HG03064 (cell line): ENCODE results near the gene TOMM70.
"Not testable (repeated sequence)": the region's sequence is repeated elsewhere in the genome, so short reads cannot be mapped to it uniquely, and the experiment has no call there.

ENCODE experiments used
- ATAC-seq: cut with Tn5 transposase; IDR thresholded peaks from one replicate; pipeline ENCODE4 v1.9.1; 2021; ENCODE audit warnings: low read depth; ENCODE audit not compliant: unreplicated experiment

The TOMM70 gene

GRCh38 chr3:100370756-100371155 is 30.1 kb downstream of the TOMM70 start:
- ATAC-seq, result no peak

DNA sequence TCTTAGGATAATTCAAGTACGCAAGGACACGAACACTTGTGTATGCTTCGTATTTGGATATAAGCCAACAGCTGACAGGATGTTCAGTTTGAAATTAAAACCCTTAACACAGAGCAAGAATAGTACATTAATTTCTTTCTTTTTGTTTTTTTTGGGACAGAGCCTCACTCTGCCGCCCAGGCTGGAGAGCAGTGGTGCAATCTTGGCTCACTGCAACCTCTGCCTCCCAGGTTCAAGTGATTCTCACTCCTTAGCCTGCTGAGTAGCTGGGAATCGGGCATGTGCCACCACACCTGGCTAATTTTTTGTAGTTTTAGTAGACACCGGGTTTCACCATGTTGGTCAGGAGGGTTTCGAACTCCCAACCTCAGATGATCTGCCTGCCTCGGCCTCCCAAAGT is 32.4 kb downstream of the TOMM70 start:
- no peak for ATAC-seq

DNA sequence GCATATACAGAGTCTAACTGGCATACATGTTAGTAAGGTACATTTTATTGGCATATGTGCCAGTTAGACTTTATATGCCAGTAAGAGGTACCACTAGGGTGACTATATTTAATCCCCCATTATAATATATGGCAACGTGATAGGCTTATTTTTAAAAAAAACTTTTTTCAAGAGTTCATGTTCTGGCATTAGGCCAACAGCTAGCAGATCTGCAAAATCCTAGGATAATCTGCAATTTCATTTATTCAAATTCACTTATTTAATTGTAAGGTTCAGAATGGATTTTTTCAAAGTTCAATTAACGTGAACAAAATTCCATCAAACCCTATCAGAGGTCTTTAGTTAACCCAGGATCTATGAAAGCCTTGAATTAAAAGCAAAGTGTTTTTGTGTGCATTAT is 34.5 kb downstream of the TOMM70 start:
- ATAC-seq, result no peak

DNA sequence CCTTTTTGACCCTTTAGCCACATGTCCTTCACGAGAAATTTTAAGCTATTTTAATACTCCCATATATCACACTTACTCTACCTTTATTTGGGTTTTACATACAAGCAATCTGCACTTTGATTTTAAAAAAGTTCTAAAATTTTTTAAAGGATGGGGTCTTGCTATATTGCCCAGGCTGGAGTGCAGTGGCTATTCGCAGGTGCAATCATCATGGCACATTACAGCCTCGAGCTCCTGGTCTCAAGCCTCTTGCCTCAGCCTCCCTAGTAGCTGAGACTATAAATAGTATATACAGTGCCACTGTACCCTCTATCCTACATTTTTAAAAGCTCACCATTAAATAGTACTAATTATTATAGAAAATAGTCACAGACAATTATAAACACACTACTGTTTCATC is 36.5 kb downstream of the TOMM70 start:
- ATAC-seq, result no peak

DNA sequence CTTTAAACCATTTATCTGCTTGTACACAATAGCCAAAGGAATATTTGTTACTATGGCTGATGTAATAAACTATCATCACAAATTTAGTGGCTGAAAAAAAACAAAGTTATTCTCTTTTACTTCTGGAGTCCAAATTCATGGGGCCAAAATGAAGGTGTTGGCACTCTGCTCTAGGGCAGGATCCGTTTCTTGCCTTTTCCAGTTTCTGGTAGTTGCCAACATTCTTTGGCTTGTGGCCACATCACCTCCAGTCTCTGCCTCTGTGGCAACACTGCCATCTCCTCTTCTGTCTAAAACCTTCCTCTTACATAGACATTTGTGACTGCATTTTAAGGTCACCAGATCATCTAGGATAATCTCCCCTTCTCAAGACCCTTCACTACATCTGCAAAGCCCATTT is 39.0 kb downstream of the TOMM70 start:
- no peak for ATAC-seq

DNA sequence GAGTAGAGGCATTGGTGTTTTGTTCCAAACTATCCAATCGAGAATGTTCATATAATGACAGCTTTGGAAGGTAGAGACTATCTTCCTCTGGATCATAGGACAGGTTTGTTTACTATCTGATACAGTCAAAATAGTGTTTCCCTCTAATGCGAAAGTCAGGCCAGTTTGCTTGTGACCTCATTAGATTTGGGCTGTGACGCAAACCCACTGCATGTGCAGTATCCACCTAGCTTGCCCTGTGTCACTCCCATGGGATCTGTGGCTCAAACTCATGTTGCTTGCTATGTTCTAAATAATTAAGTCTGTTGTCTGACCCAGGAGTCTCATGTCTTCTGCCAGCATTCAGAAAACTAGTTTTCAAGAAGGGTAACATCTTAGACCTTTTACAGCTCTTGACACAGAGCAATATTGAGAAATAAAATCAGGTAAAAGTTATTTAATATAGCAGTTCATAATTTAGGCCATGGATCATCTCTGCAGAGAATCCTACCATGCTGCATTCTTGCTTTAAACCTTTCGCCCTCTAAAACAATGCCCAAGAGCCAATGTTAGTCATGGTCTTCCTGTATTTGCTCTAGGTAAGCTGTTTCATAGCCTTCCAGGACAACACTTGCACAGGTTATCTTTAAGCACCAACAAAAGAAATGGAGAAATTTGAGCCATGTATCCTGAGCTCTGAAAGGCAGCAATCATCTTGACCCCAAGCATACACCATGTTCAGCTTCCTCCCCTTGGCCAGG is 40.0 kb downstream of the TOMM70 start:
- ATAC-seq, result no peak

GRCh38 chr3:100359035-100359434 is 41.9 kb downstream of the TOMM70 start:
- ATAC-seq, result no peak

GRCh38 chr3:100358413-100358812 is 42.5 kb downstream of the TOMM70 start:
- no peak for ATAC-seq

DNA sequence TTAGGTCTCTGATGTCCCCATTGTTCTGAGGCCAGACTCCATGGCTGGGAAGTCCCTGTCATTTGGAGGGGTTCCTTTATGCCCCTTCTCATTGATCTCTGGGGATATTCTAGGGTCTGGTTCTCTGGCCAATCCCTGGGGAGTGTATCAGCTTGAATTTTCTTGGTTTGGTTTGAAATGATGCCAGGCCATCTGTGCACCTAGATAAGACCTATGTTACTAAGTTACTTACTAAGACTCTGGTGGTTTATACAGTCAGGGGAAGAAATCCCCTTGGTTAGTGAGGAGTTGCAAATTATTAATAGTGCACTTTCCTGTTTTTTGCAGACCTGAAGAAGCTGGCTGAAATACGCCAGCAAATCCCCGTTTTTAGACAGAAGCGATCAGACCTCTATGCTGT is 46.0 kb downstream of the TOMM70 start:
- peak; percentile 62 for ATAC-seq

DNA sequence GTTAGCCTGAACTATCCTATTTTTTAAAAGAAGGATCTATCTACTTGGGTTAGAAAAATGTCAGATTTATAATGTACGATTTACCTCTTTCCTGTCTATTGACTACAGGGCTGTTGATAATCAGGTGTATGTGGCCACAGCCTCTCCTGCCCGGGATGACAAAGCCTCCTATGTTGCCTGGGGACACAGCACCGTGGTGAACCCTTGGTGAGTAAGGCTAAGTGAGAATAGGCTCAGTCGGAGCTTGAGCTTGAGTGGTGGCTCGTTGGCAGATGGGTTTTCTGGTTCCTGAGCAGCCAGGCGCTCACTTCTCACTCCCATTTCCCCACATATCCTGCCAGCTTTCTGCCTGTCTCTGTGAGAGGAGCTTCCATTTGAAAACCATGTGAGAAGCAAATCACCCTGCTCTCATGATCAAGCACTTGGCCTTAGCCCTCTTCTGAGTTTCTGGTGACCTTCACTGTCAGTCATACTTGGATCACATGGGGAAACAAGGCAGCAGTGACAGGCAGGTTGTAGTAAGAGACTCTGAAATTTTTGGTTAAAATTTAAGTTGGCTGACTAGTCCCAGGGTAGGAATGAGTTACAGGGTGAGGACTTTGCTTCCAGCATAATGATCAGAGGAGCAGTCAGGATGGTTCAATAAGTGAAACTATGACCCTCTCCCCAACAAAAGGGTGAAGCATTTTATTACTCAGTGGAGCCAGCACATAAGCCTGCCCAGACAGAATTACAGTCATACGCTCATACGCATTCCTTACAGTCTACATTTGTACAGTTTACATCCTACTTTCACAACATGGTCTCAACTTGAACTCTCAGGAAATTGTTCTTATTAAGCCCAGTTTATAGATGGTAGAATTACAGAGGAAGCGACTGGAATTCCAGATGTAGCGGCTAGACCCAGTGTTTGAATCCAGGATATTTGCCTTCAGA is 48.3 kb downstream of the TOMM70 start:
- no peak for ATAC-seq

DNA sequence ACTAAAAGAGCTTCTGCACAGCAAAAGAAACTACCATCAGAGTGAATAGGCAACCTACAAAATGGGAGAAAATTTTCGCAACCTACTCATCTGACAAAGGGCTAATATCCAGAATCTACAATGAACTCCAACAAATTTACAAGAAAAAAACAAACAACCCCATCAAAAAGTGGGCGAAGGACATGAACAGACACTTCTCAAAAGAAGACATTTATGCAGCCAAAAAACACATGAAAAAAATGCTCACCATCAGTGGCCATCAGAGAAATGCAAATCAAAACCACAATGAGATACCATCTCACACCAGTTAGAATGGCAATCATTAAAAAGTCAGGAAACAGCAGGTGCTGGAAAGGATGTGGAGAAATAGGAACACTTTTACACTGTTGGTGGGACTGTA is 49.1 kb downstream of the TOMM70 start:
- ATAC-seq, result not testable (repeated sequence)

GRCh38 chr3:100348727-100349126 is 52.2 kb downstream of the TOMM70 start:
- ATAC-seq, result no peak

DNA sequence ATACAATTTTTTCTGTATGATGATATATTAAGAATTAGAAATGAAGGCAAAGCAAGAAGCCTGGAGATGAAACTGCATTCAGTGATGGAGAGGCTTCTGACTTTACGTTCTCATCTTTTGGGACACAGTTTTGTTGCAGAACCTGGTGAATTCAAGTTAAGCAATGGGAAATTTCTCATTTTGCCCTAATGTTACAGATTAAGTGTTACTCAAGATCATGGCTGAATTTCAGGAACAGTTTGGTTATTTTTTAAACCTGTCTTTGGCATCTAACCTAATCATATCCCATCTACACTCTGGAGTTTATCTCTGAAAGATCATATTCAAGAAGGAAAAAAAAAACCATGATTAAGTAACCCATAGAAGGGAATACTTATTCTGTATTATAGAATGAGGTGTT is 60.4 kb downstream of the TOMM70 start:
- no peak for ATAC-seq

GRCh38 chr3:100339786-100340185 is 61.1 kb downstream of the TOMM70 start:
- ATAC-seq, result no peak

- no peak for ATAC-seq
These were observed 62.0 kb downstream of the TOMM70 start for GRCh38 chr3:100338911-100339310.

DNA sequence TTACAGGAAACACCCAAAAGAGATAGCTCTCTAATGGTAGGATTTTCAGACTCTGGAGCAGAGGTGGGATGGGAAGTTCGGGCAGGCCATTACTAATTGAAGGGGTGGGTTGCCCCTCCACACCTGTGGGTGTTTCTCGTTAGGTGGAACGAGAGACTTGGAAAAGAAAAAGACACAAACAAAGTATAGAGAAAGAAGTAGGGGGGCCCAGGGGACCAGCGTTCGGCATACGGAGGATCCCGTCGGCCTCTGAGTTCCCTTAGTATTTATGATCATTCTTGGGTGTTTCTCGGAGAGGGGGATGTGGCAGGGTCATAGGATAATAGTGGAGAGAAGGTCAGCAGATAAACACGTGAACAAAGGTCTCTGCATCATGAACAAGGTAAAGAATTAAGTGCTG is 64.7 kb downstream of the TOMM70 start:
- ATAC-seq, result not testable (repeated sequence)

GRCh38 chr3:100335434-100335833 is 65.5 kb downstream of the TOMM70 start:
- peak; percentile 26 for ATAC-seq

- peak; percentile 98 for ATAC-seq
These were observed 66.2 kb downstream of the TOMM70 start, which contains the start of gene NIT2 for GRCh38 chr3:100334488-100335351. Gene NIT2, plus strand, starts transcription at chr3:100334757. Its CDS starts 35 bp downstream, at chr3:100334792.

DNA sequence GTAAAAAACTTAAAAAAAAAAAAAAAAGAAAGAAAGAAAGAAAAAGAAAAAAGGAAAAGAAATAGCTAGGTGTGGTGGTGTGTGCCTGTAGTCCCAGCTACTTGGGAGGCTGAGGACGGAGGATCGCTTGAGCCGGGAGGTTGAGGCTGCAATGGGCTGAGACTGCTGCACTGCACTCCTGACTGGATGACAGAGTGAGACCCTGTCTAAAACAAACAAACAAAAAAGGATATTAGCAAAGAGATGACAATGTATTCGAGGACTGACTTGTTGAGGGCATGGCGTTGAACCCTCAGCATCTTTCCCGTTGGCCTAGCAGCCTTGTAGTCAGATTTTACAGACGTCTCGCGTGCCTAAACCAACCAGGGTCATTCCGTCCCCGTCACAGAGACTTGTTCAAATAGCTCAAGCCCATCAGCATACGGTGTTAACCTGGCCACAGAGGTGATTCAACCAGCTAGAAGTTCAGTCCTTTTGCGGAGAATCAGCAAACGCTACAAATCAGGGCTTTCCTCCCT is 66.9 kb downstream of the TOMM70 start:
- ATAC-seq, result peak; percentile 11

DNA sequence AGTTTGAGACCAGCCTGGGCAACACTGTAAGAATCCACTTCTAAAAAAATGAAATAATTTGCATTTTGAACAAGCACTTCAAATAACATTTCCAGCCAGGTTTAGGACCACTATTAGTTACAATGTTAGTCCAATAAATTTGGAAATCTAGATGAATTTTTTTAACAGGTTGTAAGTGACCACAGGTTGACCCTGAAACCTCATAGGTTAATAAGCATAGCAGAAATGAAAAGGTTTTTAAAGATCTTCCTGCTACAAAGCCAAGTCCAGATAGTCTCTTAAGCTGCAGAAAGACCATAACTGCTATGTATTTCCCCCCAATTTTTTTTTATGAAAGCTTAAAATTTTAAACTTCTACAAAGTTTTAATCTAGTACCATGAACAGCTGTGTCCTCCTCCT is 67.8 kb downstream of the TOMM70 start:
- no peak for ATAC-seq
